ENCODE data around the gene CRYM.
A peak's percentile ranks its signal among the peaks of the same experiment; 100 is the strongest.

DNA sequence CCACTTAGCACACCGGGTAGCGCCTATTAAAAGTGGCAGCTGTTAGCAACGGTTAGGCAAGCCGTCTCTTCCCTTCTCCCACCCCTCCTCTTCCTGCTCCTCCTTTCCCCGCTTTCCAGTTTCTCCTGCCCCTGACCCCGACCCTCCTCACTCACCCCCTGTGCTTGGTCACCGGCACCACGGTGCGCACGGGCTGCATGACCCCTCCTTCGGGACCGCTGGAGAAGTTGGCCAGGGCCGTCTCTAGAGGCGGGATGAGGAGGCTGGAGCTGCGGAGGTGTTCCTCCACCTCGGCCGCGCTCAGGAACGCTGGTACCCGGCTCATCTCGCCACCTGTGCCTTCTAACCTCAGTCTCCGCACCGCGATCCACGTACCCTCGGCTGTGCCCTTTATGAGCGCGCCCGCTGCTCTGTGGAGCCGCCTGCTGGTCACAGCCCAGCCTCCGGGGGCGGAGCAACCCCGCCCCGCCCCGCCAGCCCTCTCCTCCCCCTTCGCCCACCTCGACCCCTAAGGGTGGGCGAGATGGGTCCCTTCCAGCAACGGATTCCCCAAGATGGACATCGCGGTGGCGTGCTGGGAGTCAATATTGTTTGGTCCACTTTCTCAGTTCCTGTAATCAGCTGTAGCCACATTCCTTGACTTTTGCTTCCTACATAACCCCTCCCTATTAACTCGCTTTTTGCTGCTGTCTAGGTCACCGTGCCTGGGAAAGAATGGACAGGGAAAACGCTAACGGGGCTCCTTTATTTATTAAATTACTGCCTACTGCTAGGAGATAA lies at the start of gene CRYM:
- TF ChIP-seq, protein P1, sequence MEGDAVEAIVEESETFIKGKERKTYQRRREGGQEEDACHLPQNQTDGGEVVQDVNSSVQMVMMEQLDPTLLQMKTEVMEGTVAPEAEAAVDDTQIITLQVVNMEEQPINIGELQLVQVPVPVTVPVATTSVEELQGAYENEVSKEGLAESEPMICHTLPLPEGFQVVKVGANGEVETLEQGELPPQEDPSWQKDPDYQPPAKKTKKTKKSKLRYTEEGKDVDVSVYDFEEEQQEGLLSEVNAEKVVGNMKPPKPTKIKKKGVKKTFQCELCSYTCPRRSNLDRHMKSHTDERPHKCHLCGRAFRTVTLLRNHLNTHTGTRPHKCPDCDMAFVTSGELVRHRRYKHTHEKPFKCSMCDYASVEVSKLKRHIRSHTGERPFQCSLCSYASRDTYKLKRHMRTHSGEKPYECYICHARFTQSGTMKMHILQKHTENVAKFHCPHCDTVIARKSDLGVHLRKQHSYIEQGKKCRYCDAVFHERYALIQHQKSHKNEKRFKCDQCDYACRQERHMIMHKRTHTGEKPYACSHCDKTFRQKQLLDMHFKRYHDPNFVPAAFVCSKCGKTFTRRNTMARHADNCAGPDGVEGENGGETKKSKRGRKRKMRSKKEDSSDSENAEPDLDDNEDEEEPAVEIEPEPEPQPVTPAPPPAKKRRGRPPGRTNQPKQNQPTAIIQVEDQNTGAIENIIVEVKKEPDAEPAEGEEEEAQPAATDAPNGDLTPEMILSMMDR (conservative IDR thresholded peaks at IDR 0.05): peak; percentile 97
- TF ChIP-seq ZFX (IDR thresholded peaks at IDR 0.05): no peak
